ENCODE results near the gene CHCHD10. TPM values are rescaled to one million over a fixed set of nuclear protein-coding genes. Genes with fewer than 3 reads are reported as not detected.

CHCHD10 gene
- total and polyA plus RNA-seq, 2 of the 13 experiments (the other 11 are each of a cell fraction or from before 2014, with no cell fraction given), result 37.0 to 62.8 TPM

DNA sequence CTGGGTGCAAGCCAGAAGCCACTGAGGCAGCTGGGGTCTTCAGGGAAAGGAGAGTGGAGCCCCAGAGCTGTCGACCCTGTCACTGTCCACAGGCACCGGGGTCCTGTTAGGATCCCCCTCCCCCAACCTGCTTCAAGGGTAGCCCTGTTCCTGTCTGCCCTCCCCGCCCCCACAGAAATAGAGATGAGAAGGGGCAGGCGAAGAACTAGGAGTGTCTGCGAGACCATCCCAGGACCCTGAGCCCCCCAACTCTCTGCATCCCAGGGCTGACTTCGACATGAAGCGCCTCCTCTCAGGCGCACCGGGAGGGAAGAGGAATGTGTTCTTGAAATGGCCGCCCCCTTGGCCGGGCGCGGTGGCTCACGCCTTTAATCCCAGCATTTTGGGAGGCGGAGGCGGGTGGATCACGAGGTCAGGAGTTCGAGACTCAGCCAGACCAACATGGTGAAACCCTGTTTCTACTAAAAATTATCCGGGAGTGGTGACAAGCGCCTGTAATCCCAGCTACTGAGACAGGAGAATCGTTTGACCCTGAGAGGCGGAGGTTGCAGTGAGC is 16.3 kb downstream of the CHCHD10 start (continued):
- TF ChIP-seq, protein P1, sequence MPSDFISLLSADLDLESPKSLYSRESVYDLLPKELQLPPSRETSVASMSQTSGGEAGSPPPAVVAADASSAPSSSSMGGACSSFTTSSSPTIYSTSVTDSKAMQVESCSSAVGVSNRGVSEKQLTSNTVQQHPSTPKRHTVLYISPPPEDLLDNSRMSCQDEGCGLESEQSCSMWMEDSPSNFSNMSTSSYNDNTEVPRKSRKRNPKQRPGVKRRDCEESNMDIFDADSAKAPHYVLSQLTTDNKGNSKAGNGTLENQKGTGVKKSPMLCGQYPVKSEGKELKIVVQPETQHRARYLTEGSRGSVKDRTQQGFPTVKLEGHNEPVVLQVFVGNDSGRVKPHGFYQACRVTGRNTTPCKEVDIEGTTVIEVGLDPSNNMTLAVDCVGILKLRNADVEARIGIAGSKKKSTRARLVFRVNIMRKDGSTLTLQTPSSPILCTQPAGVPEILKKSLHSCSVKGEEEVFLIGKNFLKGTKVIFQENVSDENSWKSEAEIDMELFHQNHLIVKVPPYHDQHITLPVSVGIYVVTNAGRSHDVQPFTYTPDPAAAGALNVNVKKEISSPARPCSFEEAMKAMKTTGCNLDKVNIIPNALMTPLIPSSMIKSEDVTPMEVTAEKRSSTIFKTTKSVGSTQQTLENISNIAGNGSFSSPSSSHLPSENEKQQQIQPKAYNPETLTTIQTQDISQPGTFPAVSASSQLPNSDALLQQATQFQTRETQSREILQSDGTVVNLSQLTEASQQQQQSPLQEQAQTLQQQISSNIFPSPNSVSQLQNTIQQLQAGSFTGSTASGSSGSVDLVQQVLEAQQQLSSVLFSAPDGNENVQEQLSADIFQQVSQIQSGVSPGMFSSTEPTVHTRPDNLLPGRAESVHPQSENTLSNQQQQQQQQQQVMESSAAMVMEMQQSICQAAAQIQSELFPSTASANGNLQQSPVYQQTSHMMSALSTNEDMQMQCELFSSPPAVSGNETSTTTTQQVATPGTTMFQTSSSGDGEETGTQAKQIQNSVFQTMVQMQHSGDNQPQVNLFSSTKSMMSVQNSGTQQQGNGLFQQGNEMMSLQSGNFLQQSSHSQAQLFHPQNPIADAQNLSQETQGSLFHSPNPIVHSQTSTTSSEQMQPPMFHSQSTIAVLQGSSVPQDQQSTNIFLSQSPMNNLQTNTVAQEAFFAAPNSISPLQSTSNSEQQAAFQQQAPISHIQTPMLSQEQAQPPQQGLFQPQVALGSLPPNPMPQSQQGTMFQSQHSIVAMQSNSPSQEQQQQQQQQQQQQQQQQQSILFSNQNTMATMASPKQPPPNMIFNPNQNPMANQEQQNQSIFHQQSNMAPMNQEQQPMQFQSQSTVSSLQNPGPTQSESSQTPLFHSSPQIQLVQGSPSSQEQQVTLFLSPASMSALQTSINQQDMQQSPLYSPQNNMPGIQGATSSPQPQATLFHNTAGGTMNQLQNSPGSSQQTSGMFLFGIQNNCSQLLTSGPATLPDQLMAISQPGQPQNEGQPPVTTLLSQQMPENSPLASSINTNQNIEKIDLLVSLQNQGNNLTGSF (CRISPR knock-in tag; IDR thresholded peaks at IDR 0.05), result no peak
- TF ChIP-seq ZNF30 (CRISPR knock-in tag; IDR thresholded peaks at IDR 0.05) (no peak), ISL2 (CRISPR knock-in tag; IDR thresholded peaks at IDR 0.05) (no peak), SIX1 (CRISPR knock-in tag; IDR thresholded peaks at IDR 0.05; ENCODE audit: borderline replicate concordance) (no peak), FOSL1 (CRISPR knock-in tag; IDR thresholded peaks at IDR 0.05; ENCODE audit: borderline replicate concordance) (no peak), ZNF557 (CRISPR knock-in tag; IDR thresholded peaks at IDR 0.05) (no peak), FIP1L1 (IDR thresholded peaks at IDR 0.05; ENCODE audit: borderline replicate concordance, insufficient read depth, low read depth, low read length) (no peak), JARID2 (CRISPR knock-in tag; IDR thresholded peaks at IDR 0.05; ENCODE audit: insufficient replicate concordance) (no peak), ZNF550 (CRISPR knock-in tag; IDR thresholded peaks at IDR 0.05; ENCODE audit: borderline replicate concordance) (no peak)
- TF ChIP-seq, protein P2, sequence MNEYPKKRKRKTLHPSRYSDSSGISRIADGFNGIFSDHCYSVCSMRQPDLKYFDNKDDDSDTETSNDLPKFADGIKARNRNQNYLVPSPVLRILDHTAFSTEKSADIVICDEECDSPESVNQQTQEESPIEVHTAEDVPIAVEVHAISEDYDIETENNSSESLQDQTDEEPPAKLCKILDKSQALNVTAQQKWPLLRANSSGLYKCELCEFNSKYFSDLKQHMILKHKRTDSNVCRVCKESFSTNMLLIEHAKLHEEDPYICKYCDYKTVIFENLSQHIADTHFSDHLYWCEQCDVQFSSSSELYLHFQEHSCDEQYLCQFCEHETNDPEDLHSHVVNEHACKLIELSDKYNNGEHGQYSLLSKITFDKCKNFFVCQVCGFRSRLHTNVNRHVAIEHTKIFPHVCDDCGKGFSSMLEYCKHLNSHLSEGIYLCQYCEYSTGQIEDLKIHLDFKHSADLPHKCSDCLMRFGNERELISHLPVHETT (CRISPR knock-in tag; conservative IDR thresholded peaks at IDR 0.05), result no peak
- TF ChIP-seq, protein P3, sequence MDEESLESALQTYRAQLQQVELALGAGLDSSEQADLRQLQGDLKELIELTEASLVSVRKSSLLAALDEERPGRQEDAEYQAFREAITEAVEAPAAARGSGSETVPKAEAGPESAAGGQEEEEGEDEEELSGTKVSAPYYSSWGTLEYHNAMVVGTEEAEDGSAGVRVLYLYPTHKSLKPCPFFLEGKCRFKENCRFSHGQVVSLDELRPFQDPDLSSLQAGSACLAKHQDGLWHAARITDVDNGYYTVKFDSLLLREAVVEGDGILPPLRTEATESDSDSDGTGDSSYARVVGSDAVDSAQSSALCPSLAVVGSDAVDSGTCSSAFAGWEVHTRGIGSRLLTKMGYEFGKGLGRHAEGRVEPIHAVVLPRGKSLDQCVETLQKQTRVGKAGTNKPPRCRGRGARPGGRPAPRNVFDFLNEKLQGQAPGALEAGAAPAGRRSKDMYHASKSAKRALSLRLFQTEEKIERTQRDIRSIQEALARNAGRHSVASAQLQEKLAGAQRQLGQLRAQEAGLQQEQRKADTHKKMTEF (CRISPR knock-in tag; IDR thresholded peaks at IDR 0.05), result 0 out of 2 replicates have a peak, but pooled peaks have one; percentile 9
- TF ChIP-seq, protein P4, sequence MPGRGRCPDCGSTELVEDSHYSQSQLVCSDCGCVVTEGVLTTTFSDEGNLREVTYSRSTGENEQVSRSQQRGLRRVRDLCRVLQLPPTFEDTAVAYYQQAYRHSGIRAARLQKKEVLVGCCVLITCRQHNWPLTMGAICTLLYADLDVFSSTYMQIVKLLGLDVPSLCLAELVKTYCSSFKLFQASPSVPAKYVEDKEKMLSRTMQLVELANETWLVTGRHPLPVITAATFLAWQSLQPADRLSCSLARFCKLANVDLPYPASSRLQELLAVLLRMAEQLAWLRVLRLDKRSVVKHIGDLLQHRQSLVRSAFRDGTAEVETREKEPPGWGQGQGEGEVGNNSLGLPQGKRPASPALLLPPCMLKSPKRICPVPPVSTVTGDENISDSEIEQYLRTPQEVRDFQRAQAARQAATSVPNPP (CRISPR knock-in tag; IDR thresholded peaks at IDR 0.05), result no peak
- TF ChIP-seq, protein P5, sequence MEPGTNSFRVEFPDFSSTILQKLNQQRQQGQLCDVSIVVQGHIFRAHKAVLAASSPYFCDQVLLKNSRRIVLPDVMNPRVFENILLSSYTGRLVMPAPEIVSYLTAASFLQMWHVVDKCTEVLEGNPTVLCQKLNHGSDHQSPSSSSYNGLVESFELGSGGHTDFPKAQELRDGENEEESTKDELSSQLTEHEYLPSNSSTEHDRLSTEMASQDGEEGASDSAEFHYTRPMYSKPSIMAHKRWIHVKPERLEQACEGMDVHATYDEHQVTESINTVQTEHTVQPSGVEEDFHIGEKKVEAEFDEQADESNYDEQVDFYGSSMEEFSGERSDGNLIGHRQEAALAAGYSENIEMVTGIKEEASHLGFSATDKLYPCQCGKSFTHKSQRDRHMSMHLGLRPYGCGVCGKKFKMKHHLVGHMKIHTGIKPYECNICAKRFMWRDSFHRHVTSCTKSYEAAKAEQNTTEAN (CRISPR knock-in tag; conservative IDR thresholded peaks at IDR 0.05), result no peak
- TF ChIP-seq, protein P6, sequence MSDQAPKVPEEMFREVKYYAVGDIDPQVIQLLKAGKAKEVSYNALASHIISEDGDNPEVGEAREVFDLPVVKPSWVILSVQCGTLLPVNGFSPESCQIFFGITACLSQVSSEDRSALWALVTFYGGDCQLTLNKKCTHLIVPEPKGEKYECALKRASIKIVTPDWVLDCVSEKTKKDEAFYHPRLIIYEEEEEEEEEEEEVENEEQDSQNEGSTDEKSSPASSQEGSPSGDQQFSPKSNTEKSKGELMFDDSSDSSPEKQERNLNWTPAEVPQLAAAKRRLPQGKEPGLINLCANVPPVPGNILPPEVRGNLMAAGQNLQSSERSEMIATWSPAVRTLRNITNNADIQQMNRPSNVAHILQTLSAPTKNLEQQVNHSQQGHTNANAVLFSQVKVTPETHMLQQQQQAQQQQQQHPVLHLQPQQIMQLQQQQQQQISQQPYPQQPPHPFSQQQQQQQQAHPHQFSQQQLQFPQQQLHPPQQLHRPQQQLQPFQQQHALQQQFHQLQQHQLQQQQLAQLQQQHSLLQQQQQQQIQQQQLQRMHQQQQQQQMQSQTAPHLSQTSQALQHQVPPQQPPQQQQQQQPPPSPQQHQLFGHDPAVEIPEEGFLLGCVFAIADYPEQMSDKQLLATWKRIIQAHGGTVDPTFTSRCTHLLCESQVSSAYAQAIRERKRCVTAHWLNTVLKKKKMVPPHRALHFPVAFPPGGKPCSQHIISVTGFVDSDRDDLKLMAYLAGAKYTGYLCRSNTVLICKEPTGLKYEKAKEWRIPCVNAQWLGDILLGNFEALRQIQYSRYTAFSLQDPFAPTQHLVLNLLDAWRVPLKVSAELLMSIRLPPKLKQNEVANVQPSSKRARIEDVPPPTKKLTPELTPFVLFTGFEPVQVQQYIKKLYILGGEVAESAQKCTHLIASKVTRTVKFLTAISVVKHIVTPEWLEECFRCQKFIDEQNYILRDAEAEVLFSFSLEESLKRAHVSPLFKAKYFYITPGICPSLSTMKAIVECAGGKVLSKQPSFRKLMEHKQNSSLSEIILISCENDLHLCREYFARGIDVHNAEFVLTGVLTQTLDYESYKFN (CRISPR knock-in tag; conservative IDR thresholded peaks at IDR 0.05), result no peak
